ENCODE measurements around the gene ABCD4. TPM values are rescaled to one million over a fixed set of nuclear protein-coding genes. Genes with fewer than 3 reads are reported as not detected.

ABCD4 gene
- polyA plus RNA-seq, 1 of the 3 experiments (the other 2 are of a cell fraction) = 37.0 TPM

DNA sequence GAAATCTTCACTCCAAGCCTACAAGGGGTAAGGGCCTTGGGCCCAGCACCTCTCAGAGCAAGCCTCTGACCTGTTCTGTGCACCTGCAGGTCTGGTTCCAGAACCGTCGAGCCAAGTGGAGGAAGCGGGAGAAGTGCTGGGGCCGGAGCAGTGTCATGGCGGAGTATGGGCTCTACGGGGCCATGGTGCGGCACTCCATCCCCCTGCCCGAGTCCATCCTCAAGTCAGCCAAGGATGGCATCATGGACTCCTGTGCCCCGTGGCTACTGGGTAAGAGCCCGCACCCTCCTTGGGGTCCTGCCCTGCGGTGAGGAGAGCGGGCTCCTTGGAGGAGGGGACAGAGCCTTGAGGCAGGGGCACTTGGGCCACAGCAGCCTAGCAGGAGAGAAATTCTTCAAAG is 43.2 kb downstream of the ABCD4 start:
- Histone ChIP-seq H2AFZ (ENCODE audit: low read depth) (no peak overlapping the region), H3K36me3 (replicated peaks in 1 of 2; ENCODE audit: control insufficient read depth in 1 of 2, insufficient read depth in 2 of 2, low read length in 1 of 2) (no peaks in the 10 kb centered on the region), H3K4me1 (ENCODE audit: control insufficient read depth in 1 of 2, insufficient read depth in 2 of 2, low read depth in 1 of 2, low read length in 1 of 2) (peaks cover 0 to 16% of the 10 kb centered on the region in 2 experiments; a peak in 1 of 4 replicates), H3K4me2 (no peak overlapping the region), H4K20me1 (ENCODE audit: insufficient read depth) (no peaks in the 10 kb centered on the region), H3K9me2 (no peaks in the 10 kb centered on the region), H3K9ac (no peak overlapping the region), H3K79me2 (ENCODE audit: insufficient read depth) (no peaks in the 10 kb centered on the region), H3K27ac (ENCODE audit: low read depth in 2 of 2, low read length in 1 of 2) (no peak overlapping the region), H3K4me3 (ENCODE audit: low read depth in 2 of 2, low read length in 1 of 2) (no peak overlapping the region), H3K27me3 (ENCODE audit: insufficient read depth) (peaks cover 36% of the 10 kb centered on the region), H3K9me3 (no peaks in the 10 kb centered on the region), H3F3A (replicated peaks; ENCODE audit: insufficient read depth) (no peaks in the 10 kb centered on the region)
- DNase-seq = no peak
- WGBS (ENCODE audit: low lambda C conversion rate) = 98% methylated on average over 9 of the region's 12 CpGs
- ChIA-PET CTCF (interaction anchor here (1.3 to 4.0 kb wide), 2 partner anchors 10 to 26 kb away, joined by 4 to 35 read pairs; no protein-coding TSS in a partner anchor), POLR2A (no interaction called here)
- no peak for TF ChIP-seq ELF1 (IDR thresholded peaks at IDR 0.05)
- TF ChIP-seq POLR2AphosphoS5 (IDR thresholded peaks at IDR 0.05; ENCODE audit: low read depth, low read length) = no peak
- no peak for TF ChIP-seq USF1 (IDR thresholded peaks at IDR 0.05; ENCODE audit: borderline replicate concordance, low read depth)
- TF ChIP-seq, protein P1, sequence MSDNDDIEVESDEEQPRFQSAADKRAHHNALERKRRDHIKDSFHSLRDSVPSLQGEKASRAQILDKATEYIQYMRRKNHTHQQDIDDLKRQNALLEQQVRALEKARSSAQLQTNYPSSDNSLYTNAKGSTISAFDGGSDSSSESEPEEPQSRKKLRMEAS (IDR thresholded peaks at IDR 0.05; ENCODE audit: low read depth) = no peak
- TF ChIP-seq, protein P2, sequence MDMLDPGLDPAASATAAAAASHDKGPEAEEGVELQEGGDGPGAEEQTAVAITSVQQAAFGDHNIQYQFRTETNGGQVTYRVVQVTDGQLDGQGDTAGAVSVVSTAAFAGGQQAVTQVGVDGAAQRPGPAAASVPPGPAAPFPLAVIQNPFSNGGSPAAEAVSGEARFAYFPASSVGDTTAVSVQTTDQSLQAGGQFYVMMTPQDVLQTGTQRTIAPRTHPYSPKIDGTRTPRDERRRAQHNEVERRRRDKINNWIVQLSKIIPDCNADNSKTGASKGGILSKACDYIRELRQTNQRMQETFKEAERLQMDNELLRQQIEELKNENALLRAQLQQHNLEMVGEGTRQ (IDR thresholded peaks at IDR 0.05; ENCODE audit: borderline replicate concordance, low read depth, low read length) = no peak
- TF ChIP-seq ZBTB33 (IDR thresholded peaks at IDR 0.05; ENCODE audit: borderline replicate concordance, low read depth) = no peak
- TF ChIP-seq FOSL2 (IDR thresholded peaks at IDR 0.05; ENCODE audit: borderline replicate concordance, low read depth) = no peak
- TF ChIP-seq CHD2 (IDR thresholded peaks at IDR 0.05; ENCODE audit: low read length, partially characterized antibody) = no peak
- no peak for TF ChIP-seq SIN3A (IDR thresholded peaks at IDR 0.05; ENCODE audit: borderline replicate concordance, low read depth, low read length)
- no peak for TF ChIP-seq MXI1 (IDR thresholded peaks at IDR 0.05; ENCODE audit: low read depth, low read length)
- TF ChIP-seq TCF12 (IDR thresholded peaks at IDR 0.05) = no peak
- no peak for TF ChIP-seq JUND (IDR thresholded peaks at IDR 0.05)
- TF ChIP-seq NFIC (IDR thresholded peaks at IDR 0.05; ENCODE audit: borderline replicate concordance) = no peak
- TF ChIP-seq, protein P3, sequence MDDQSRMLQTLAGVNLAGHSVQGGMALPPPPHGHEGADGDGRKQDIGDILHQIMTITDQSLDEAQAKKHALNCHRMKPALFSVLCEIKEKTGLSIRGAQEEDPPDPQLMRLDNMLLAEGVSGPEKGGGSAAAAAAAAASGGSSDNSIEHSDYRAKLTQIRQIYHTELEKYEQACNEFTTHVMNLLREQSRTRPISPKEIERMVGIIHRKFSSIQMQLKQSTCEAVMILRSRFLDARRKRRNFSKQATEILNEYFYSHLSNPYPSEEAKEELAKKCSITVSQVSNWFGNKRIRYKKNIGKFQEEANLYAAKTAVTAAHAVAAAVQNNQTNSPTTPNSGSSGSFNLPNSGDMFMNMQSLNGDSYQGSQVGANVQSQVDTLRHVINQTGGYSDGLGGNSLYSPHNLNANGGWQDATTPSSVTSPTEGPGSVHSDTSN (IDR thresholded peaks at IDR 0.05) = no peak
- TF ChIP-seq RFX5 (IDR thresholded peaks at IDR 0.05; ENCODE audit: low read length) = no peak

Measured in SK-N-SH (cell line).